Nucleus accumbens (tissue), 56 donors: Measurements from ENCODE around the gene AKAP5.
"Not testable (repeated sequence)": the region's sequence is repeated elsewhere in the genome, so short reads cannot be mapped to it uniquely, and the experiment has no call there.

Experiments
- DNase-seq, 56 donors: peaks; one replicate each; lab custom pipeline; 2025; lab: John Stamatoyannopoulos, UW

AKAP5 gene

DNA sequence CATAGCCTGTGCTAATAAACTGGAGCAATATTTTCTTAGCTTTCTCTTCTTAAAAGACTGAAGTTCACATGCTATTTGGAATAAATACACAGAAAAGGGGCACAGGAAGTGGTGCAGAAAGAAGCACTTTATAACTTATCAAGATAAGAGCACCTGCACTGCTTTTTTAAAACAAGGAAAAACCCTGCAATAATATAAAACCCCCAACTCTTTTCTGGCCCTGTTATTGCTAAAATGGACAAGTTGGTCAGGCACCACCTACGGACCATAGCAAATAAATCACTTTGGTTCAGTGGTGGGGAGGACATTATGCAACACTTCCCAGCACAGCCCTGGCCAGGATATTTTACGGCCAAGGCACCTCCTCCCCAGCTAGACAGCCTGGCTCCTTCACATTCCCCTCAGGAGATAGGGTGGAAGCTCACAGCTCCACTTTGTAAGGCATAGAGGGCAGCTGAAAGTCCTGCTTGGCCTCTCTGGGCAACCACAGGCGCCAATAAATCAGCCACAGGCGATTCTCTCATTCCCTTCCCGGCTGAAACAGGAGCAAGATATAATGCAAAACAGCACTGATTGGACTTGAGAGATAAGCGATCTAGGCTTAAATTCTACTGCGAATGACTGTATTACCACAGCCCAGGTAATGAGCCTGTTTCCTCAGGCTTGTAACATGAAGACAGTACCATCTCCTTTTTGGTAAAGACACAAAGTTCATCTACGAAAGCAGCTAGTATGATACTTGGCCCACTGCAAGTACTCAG, 36.3 kb downstream of the AKAP5 start:
- DNase-seq: peak in 2 of 56 donors; percentile 4 to 7

DNA sequence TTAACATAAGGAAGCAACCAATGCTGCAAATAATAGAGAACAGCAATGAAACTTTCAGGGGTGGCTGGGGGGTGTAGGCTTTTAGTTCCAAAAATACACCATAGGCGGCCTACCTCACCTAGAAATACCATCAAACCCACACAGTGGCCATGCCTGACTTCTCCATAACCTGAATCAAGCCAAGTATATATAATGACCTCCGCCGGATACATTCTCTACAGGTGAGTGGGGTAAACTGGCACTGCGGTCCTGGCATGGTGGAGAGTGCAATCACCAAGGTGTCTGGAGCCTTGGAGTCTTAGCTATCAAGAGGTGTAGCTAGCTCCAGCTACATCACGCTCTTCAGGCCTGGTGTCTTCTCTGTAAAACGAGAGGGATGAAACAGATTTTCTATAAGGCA, 37.2 kb downstream of the AKAP5 start:
- no peak for DNase-seq

DNA sequence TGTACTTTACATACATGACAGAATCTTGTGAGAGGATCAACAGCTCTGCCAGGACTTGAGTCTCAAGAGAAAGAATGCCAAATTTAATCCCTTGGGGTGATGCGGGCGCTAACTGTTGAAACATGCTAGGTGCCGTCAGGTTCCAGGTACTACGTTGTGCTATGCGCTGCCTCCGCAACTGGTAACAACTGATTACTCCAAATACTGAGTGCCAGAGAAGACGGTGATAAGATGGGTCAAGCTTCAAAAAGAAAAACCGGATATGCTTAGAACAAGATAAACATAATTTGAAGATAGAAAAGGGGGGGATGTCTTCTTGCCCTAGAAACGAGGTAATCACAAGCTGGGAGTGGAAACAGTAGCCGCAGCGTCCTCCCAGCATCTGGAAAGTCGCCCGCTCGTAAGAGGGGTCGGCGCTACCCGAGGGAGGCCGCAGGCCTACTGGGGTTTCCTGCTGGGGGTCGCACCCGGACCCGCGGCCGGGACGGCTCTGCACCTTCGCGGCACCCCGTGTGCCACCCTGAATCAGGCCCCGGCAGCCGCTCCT, 37.7 kb downstream of the AKAP5 start:
- DNase-seq: peak in 10 of 56 donors; percentile 14 to 61 (median 36)

- peak; percentile 42 to 97 (median 88) for DNase-seq
These were observed 38.4 kb downstream of the AKAP5 start, which contains the start of gene ZBTB25 for GRCh38 chr14:64503434-64504309. TSS of gene ZBTB25 (minus strand) at chr14:64503838. CDS start at chr14:64490533, 13,305 bp downstream.

DNA sequence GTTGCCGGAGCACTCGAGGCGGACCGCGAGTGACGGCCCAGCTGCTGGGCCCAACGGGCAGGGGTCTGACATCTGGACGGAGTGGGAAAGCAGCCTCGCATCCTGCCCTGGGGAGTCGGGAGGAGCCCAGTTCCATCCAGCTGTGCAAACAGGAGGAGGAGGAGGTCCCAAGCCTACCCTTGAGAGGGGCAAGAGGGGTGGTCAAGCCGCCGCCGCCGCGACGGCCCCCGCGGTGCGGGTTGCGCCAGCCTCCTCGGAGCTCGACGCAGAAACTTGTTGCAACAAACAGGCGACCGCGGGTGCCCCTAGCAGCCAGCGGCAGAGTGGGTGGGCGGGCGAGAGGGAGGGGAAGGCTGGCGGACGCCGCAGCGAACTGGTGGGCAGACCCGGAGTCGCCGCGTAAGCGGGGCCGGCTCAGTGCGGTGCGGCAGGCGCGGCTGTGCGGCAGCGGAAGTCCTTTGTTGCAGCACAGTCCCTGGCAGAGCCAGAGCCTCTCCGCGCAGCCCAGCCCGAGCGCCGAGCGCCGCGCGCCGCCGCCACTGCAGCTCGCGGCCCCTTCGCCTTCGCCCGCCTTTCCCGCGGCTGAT, 39.1 kb downstream of the AKAP5 start, which contains the start of gene ZBTB1:
TSS of gene ZBTB1 (plus strand) at position 461 of the 587 bp plus-strand sequence. CDS start 16,735 bp downstream, outside the sequence.
- peak; percentile 17 to 94 (median 73) for DNase-seq

- DNase-seq: peak; percentile 19 to 91 (median 78)
These were observed 39.8 kb downstream of the AKAP5 start for GRCh38 chr14:64504897-64505794.

- DNase-seq: no peak
These were observed 41.4 kb downstream of the AKAP5 start for GRCh38 chr14:64506721-64507120.

GRCh38 chr14:64507376-64508156, 42.3 kb downstream of the AKAP5 start:
- DNase-seq: no peak

DNA sequence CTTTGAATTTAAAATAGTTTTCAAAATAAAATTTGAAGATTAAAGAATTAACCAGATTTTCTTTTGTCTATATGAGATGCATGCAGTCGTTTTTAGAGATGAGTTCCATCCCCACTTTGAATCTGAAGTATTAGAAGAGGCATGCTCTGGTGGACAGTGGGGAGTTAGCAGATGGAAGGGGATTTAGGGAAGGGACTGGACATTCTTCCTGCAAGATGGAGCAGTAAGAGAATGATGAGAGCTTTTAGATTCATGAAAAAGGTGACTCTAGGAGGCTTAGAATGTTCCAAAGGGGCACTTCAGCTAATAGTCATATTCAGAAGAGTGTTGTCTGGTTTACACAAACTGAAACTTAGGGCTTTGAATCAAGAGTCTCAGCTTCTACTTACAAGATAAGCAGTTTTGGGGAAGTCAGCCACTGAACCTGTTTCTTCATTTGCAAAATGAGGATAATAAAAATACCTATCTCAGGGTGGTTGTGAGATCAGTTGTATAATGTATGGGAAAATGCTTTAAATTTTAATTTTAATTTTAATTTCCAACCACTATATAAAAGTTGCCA, 43.0 kb downstream of the AKAP5 start:
- DNase-seq: no peak

GRCh38 chr14:64509036-64509435, 43.7 kb downstream of the AKAP5 start:
- DNase-seq: no peak

DNA sequence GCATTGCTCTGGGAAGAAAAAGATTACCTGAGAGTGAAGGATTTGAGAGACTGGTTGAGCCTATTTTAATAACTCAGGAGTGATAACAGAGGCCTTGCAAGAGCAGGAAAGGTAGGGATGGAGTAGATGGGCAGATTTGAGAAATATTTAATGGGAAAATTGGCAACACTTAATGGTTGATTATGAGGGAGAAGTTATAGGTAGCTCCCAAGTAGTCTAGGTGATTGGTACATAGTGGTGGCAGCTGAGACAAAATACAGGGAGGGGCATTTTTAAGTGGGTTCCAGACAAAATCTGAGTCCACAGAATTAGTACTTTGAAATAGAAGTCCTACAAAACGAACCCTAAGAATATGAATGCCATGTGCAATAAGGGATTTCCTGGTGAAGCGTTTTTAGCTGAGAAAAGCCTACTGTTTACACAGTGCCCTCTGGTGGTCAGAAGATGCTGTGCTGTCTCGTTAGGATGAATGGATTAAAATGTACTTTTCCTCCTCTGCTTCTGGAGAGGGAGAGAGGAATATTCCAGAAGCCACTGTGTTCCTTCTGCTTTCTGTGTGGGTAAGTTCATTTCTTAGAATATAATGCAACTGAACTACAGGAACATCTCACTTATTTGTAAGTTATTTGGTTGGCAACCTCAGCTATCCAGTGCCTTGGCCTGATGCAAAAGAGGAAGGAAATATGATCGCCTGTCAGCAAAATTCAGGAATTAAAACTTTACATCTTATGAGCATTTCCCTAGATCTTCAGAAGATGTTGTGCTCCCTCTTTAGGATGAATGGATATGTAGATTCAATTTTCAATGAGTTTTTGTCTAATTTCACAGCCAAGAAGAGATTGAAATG, 45.7 kb downstream of the AKAP5 start:
- DNase-seq: peak in 42 of 56 donors; percentile 5 to 83 (median 38)

- DNase-seq: no peak
These were observed 48.0 kb downstream of the AKAP5 start for GRCh38 chr14:64513271-64513670.

DNA sequence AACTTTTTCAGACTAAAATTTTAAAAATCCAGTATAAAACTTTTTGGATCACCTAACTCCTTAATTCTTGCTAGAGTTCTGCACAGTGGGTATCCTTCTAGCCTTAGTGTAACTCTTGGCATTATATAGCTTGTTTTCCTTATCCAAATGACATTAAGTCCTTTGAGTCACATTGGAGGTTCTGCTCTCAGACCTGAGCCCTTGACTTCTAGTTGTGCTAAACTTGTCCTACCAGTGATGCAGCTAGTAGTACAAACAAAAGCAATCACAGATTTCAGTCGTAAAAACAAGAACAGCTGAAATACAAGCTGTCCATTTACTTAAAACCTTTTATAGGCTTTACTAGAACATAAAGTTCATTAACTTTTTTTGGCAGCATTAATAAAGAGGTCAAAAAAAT, 49.8 kb downstream of the AKAP5 start:
- DNase-seq: no peak

- DNase-seq: no peak
These were observed 51.7 kb downstream of the AKAP5 start for GRCh38 chr14:64516969-64517368.

DNA sequence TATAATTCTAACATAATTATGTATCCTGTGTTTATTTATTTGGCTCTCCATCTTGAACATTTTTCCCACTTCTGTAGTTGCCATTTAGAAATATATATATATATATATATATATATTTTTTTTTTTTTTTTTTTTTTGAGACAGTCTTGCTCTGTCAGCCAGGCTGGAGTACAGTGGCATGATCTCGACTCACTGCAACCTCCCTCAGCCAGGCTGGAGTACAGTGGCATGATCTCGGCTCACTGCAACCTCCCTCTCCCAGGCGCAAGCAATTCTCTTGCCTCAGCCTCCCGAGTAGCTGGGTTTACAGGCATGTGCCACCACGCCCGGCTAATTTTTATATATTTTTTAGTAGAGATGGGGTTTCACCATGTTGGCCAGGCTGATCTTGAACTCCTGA, 52.4 kb downstream of the AKAP5 start:
- not testable (repeated sequence) for DNase-seq

DNA sequence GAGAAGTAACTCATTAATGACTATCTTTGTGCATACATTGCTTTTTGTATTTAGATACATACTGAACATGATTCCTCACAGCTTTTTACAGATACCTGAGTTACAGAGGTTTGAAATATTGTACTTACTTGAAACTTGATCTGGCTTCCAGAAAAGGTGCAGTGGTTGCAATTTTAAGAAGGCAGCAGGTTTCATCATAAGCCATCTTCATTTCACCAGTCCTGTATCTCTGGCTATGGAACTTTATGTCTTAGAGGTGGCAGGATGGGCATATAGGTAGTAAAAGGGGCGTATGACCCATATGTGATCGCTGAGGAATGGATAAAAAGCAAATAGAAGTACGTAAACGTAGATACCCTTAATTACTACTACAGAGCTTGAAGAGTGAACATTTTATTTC, 52.9 kb downstream of the AKAP5 start:
- DNase-seq: no peak

GRCh38 chr14:64520699-64521098, 55.4 kb downstream of the AKAP5 start:
- DNase-seq: no peak
